K562 (cell line): ENCODE measurements around the gene UBE2L5. TPM values are rescaled to one million over a fixed set of nuclear protein-coding genes. Genes with fewer than 3 reads are reported as not detected.

Experiments
- ATF7 ChIP-seq: fragments of 450-650 bp; IDR thresholded peaks from 2 replicates; pipeline ENCODE4 v1.7.1; 2014; ENCODE audit warnings: mild to moderate bottlenecking, moderate library complexity
- CREB5 ChIP-seq: fragments of 250-450 bp; sonication (Bioruptor Pico); IDR thresholded peaks from 2 replicates; pipeline ENCODE4 v1.5.0; 2020; ENCODE audit warnings: mild to moderate bottlenecking
- GATA2 ChIP-seq: sonication (generic); formaldehyde crosslinking; IDR thresholded peaks from 2 replicates; pipeline ENCODE4 v1.4.0; 2020; ENCODE audit warnings: mild to moderate bottlenecking, missing genetic modification reagents
- KLF13 ChIP-seq: fragments of 450-650 bp; IDR thresholded peaks from 2 replicates; pipeline ENCODE4 v1.6.1; 2016; ENCODE audit warnings: missing genetic modification characterization, low read depth, mild to moderate bottlenecking, missing compliant biosample characterization, moderate library complexity, borderline replicate concordance
- L3MBTL2 ChIP-seq: fragments of 450-650 bp; IDR thresholded peaks from 2 replicates; pipeline ENCODE4 v1.6.1; 2016; ENCODE audit warnings: mild to moderate bottlenecking, moderate library complexity
- MAZ ChIP-seq, 2 experiments: fragments of 450-650 bp in 1 of 2; sonication (generic) in 1 of 2; formaldehyde crosslinking; IDR thresholded peaks in 1 of 2; conservative IDR thresholded peaks in 1 of 2; 2 replicates each; pipeline versions ENCODE4 v1.4.0 to v1.5.0; 2020; ENCODE audit warnings: mild to moderate bottlenecking in 1 of 2, missing genetic modification reagents in 1 of 2
- MXD1 ChIP-seq: fragments of 250-450 bp; sonication (Bioruptor Pico); IDR thresholded peaks from 2 replicates; pipeline ENCODE4 v1.8.0; 2021; ENCODE audit warnings: borderline replicate concordance, mild to moderate bottlenecking, moderate library complexity; ENCODE audit not compliant: poor library complexity, severe bottlenecking
- NBN ChIP-seq: fragments of 450-650 bp; IDR thresholded peaks from 2 replicates; pipeline ENCODE4 v1.6.1; 2016; ENCODE audit warnings: low read depth, mild to moderate bottlenecking
- RERE ChIP-seq: sonication (generic); formaldehyde crosslinking; IDR thresholded peaks from 2 replicates; pipeline ENCODE4 v1.8.0; 2023; ENCODE audit warnings: missing genetic modification reagents, mild to moderate bottlenecking, borderline replicate concordance
- SRSF9 ChIP-seq: fragments of 200-400 bp; formaldehyde crosslinking; IDR thresholded peaks from 2 replicates; pipeline ENCODE4 v1.6.1; 2017; ENCODE audit warnings: low read depth, low read length, borderline replicate concordance
- STAT5A ChIP-seq: IDR thresholded peaks from 2 replicates; pipeline ENCODE4 v1.6.1; 2012; ENCODE audit warnings: low read length, inconsistent platforms, borderline replicate concordance
- ZNF77 ChIP-seq: fragments of 250-450 bp; sonication (Bioruptor Pico); IDR thresholded peaks from 2 replicates; pipeline ENCODE4 v1.5.0; 2020
- polyA plus RNA-seq, 8 experiments: library from polyadenylated mRNA; depleted of rRNA in 4 of 8; stranded (reverse) in 5 of 8; unstranded in 3 of 8; fragments of >200 nt; fragmentation: Nextera tagmentation in 2 of 8; fragmentation: Illumina TruSeq in 1 of 8; extraction: Ambion mirVana in 2 of 8; extraction: Trizol in 1 of 8; gene quantifications; 2 replicates each; pipeline versions ENCODE4 v1.2.1 to v1.2.3, GENCODE V29; 2011 to 2014; ENCODE audit warnings: inconsistent platforms in 1 of 8, missing spikeins in 1 of 8
- total RNA-seq, 7 experiments: library from RNA; depleted of rRNA in 6 of 7; stranded (reverse); fragments of >200 nt in 6 of 7; fragmentation: Illumina TruSeq in 2 of 7; extraction: Trizol in 2 of 7; gene quantifications; 2 replicates each; pipeline versions ENCODE4 v1.2.1 to v1.2.3, GENCODE V29; 2011 to 2021; ENCODE audit warnings: low replicate concordance in 1 of 7

Gene UBE2L5
- total and polyA plus RNA-seq, 9 of the 15 experiments (the other 6 are each of a cell fraction or from before 2014, with no cell fraction given): 0.22 to 1.5 (median 0.86) TPM; not detected in 6

- no peak for TF ChIP-seq RERE (CRISPR knock-in tag)
- no peak for TF ChIP-seq MXD1 (CRISPR knock-in tag)
- no peak for TF ChIP-seq NBN
- TF ChIP-seq KLF13: no peak
- TF ChIP-seq MAZ (CRISPR knock-in tag; conservative IDR thresholded peaks at IDR 0.05 in 1 of 2, IDR thresholded peaks at IDR 0.05 in 1 of 2): no peak
- TF ChIP-seq L3MBTL2: peak; percentile 59; the same call in 1 of the 2 replicates
- TF ChIP-seq STAT5A: no peak
- TF ChIP-seq SRSF9: no peak
- no peak for TF ChIP-seq ZNF77 (CRISPR knock-in tag)
- no peak for TF ChIP-seq ATF7
- no peak for TF ChIP-seq GATA2
- TF ChIP-seq CREB5 (CRISPR knock-in tag): no peak
Observed at GRCh38 chr13:30421093-30422053, 920 bp upstream of the UBE2L5 start (continued).
